GM18951 (cell line): ENCODE data around the gene FMO3.

Source experiments
- POLR2A ChIP-seq: IDR thresholded peaks from 4 replicates; pipeline ENCODE4 v1.6.1; 2011; ENCODE audit warnings: mild to moderate bottlenecking; ENCODE audit not compliant: insufficient read length, insufficient read depth; ENCODE audit errors: extremely low read depth
- in situ Hi-C: fragments of 300-500 bp; cut with MboI; formaldehyde crosslinking; loops from one replicate; pipeline ENCODE4 v1.12.0; 2022; ENCODE audit warnings: low sequenced_read_pairs, mixed read lengths, inconsistent platforms; ENCODE audit not compliant: unreplicated experiment

FMO3 gene

DNA sequence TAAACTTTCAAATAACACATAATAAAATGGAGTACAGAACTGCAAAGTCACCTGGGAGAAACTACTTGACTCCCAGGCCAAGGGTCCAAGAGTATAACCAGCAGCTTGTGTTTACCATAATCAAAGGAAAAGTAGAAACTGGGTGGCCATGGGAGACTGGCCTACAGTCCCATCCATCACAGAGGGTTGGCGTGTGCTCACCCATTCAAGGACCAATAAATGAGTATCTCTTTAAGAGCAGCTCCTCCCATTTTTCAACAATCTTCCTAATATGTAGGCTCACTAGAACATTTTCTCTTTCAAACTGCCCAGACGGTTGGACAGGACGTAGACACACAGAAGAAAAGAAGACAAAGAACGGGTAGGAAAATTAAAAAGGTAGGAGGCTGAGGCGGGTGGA is at the start of gene FMO3:
FMO3 (plus strand) TSS at position 302 of the 400 bp plus-strand sequence. CDS start 1,754 bp downstream, outside the sequence.
- in situ Hi-C loops = no loop called here
- no peak for TF ChIP-seq POLR2A

DNA sequence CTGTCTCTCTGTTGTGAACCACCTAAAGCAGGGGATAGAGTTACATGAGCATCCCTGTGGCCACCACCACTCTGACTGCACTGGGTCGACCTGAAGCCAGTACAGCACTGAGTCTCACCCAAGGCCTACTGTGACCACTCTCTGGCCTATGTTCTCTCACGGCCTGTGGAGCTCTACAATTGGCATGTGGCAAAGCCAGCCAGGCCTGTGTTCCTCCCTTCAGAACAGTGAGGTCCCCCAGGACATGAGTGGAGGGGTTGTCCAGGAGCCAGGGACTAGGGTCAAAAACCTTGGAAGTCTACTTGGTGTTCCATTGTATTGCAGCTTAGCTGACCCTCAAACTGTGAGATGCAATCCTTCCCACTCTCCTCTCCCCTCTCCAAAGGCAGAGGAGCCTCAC is 42.7 kb upstream of the FMO3 start:
- in situ Hi-C loops = no loop called here
- no peak for TF ChIP-seq POLR2A

- in situ Hi-C loops = no loop called here
- no peak for TF ChIP-seq POLR2A
These were observed 37.7 kb upstream of the FMO3 start for GRCh38 chr1:171052977-171053376.

GRCh38 chr1:171055966-171056643 is 34.6 kb upstream of the FMO3 start:
- in situ Hi-C loops = no loop called here
- no peak for TF ChIP-seq POLR2A

DNA sequence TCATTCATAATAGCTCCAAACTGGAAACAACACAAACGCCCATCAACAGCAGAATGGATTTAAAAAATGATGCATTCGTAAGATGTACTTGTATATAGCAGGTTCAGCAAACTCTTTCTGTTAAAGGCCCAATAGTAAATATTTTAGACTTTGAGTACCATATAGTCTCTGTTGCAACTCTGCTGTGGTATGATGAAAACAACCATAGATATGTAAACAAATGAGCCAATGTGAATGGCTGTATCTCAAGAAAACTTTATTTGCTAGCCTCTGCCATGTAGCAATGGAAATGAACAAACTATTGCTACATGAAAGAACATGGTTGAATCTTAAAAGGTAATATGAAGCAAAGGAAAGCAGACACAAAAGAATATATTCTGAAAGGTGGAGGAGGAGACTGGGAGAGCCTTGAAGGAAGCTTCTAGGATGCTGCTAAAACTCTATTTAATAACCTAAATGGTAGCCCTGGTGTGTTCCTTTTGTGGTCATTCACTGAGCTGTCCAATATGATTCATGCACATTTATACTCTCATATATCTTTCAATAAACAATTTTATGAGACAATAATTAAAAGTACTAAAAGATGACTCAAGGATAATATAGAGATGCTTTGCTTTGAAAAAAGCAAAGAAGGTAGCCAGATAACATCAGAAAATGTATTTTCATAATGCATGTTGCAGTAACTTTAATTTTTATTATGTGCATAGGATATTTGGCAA is 29.1 kb upstream of the FMO3 start:
- in situ Hi-C loops = no loop called here
- no peak for TF ChIP-seq POLR2A

DNA sequence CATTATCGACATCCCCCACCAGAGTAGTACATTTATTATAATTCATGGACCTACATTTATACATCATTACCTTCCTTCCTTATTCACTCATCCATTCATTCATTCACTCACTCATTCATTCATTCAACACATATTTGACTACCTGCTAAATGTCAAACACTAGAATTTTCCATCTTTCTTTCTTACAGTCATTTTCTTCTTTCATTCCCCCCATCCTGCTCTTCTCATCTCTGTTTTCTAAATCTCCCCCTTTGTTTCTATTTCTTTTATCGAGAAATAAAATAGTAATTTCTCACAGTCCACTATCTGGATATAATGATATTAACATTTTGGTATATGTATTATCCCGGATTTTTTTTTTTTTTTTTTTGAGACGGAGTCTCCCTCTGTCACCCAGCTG is 27.8 kb upstream of the FMO3 start:
- no peak for TF ChIP-seq POLR2A
- in situ Hi-C loops = no loop called here

- no peak for TF ChIP-seq POLR2A
- in situ Hi-C loops = no loop called here
These were observed 15.7 kb upstream of the FMO3 start for GRCh38 chr1:171075041-171075440.

DNA sequence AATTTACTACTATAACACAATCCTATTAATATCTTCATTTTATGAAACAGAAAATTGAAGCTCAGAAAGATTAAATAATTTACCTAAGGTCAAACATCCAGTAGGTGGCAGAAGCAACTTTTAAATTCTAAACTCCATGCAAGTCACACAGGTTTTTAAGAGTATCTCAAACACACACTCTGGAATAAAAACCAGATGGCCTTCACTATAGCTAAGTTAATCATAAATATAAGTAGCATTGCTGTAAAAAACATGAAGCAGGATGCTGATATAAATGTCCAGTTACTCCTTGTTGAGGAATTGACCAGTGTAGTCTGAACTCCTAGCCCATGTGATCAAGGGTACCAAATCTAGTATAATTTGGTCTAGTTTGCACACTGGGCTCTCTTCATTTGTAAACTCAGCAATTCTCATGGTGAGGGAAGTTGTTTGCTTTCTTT is 9.4 kb upstream of the FMO3 start:
- in situ Hi-C loops = no loop called here
- TF ChIP-seq POLR2A = no peak

- in situ Hi-C loops = no loop called here
- TF ChIP-seq POLR2A = no peak
These were observed 8.9 kb upstream of the FMO3 start for GRCh38 chr1:171081763-171082201.

- in situ Hi-C loops = no loop called here
- TF ChIP-seq POLR2A = no peak
These were observed 8.1 kb upstream of the FMO3 start for GRCh38 chr1:171082606-171083005.

- in situ Hi-C loops = no loop called here
These were observed 7.5 kb upstream of the FMO3 start for GRCh38 chr1:171083222-171083621.

DNA sequence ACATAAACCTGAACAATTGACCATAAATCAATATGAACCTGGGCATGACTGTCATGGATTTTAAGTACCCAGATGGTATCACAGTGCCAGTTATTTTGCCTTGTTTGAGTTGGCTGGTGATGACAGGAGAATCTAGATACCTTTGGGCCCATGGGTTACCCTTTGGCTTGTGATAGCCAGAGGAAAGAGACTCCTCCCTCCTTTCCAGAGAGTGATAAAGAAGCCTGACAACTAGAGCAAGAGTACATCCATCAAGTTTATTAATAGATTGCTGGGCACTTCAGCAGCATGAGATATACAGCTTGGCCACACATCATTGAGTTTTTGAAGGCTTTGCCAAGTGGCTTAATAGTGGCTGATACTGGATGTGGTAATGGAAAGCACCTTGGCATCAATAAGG is 6.6 kb upstream of the FMO3 start:
- in situ Hi-C loops = no loop called here
- TF ChIP-seq POLR2A = no peak

More at GRCh38 chr1:171083222-171083621, 7.5 kb upstream of the FMO3 start:
- TF ChIP-seq POLR2A = no peak

GRCh38 chr1:171084870-171085269 is 5.8 kb upstream of the FMO3 start:
- no peak for TF ChIP-seq POLR2A
- in situ Hi-C loops = no loop called here

DNA sequence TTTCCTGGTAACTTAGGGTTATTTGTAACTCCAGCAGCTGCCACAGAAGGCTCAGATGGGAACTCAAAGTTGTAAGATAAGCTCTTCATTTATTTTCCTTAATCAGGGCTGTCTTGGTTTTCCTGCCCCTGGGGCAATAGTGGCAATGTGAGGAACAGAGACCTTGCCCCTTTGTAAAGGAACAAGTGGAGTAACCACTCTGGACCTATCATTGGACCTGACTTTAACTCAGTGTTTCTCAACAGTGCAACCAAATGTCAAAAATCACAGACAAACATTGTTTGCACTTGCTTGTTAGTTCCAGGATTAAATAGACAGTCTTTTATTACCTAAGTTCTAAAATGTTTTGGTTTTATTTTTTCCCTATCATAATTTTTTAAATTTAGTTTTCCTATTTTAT is 2.8 kb upstream of the FMO3 start:
- no peak for TF ChIP-seq POLR2A
- in situ Hi-C loops = no loop called here
